GM19351 (cell line): Measurements from ENCODE around the gene CTDSPL.
"Not testable (repeated sequence)": the region's sequence is repeated elsewhere in the genome, so short reads cannot be mapped to it uniquely, and the experiment has no call there.

Experiments
- ATAC-seq: cut with Tn5 transposase; IDR thresholded peaks from one replicate; pipeline ENCODE4 v1.9.1; 2021; ENCODE audit warnings: mild to moderate bottlenecking, moderate library complexity; ENCODE audit not compliant: unreplicated experiment

CTDSPL gene

DNA sequence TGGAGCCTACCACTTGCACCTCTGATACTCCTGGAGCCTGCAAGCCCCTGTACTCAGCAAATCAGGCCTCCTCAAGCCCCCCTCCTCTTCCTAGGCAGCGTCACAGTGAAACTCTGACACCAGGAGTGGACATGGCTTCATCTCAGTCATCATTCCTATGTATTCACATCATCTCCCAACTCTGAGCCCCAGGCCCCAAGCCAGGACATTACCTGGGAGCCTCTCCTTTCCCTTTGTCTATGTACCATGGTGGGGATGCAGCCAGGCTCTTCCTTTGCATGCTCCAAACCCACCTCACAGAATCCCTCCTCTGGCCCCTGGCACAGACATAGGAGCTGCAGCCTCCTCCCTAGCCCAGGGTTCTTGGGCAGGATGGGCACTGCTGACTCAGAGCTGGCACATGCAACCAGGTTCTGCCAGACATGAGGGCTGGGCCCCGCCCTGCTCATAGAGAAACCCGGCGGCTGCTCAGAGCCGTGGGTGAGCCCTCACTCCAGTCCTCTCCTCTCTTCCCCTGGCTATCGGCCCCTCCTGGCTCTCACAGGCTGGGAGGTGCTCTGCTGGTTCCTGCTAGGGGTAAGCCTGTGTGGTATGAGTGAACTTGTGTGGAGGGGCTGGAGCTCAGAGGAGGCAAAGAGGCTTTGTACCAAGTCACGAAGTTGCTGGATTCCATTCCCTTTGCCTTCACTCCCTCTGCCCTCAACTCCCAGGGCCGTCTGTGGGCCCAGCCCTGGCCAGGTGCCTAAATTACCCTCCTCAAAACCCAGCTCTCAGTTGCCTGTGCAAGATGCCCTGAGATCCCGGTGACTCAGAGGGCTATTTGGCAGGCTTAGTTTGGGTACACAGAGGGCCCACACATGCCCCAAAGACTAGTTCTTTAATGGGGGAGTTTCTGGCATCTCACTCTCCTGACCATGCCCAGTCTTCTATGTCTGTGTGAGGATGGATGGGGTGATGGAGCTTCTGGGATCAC lies 169.6 kb downstream of the CTDSPL start:
- ATAC-seq: no peak

DNA sequence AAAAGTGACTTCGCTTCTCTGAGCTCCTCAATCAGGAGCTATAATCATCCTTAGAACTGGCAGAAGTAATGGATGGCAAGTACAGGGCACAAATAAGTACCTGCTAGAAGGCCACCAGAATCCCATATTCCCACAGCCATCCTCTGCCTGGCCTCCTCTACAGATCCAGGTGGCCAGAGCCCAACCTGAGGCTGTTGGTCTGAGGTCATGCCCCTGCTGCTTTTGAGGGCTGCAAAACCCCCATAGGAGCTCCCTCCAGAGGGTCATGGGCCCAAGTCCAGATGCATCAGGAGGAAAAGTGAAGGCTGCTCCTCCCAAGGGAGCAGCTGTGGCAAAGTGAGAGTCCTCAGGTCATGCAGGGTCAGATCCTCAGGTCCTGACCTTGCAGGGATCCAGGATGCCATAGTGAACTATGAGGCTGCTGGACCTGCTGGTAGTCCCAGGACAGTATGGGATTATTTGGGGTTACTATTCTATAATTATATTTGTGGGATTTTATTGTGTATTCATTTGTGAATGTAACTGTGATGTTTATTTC lies 170.7 kb downstream of the CTDSPL start:
- ATAC-seq: no peak

GRCh38 chr3:38033586-38033985 lies 171.9 kb downstream of the CTDSPL start:
- not testable (repeated sequence) for ATAC-seq
